Stimulated activated CD4-positive, alpha-beta T cell treated with anti-CD3 and anti-CD28 coated beads, Interleukin-1b, Interleukin-23, amount 100 ng/mL, for 4 hours (primary cell): ENCODE results near the gene CHST8.
"Not testable (repeated sequence)": the region's sequence is repeated elsewhere in the genome, so short reads cannot be mapped to it uniquely, and the experiment has no call there.

Experiments
- DNase-seq, 2 donors: peaks; one replicate each; pipeline ENCODE4 v3.0.0-alpha.2; 2020; ENCODE audit warnings: low read depth in 2 of 2

Gene CHST8

GRCh38 chr19:33641956-33642498, 20.3 kb downstream of the CHST8 start:
- no peak for DNase-seq

- DNase-seq = no peak
These were observed 22.6 kb downstream of the CHST8 start for GRCh38 chr19:33644284-33644836.

- no peak for DNase-seq
These were observed 24.6 kb downstream of the CHST8 start for GRCh38 chr19:33646306-33646705.

- no peak for DNase-seq
These were observed 25.4 kb downstream of the CHST8 start for GRCh38 chr19:33647146-33647545.

- no peak for DNase-seq
These were observed 28.0 kb downstream of the CHST8 start for GRCh38 chr19:33649627-33650305.

GRCh38 chr19:33653684-33654083, 31.9 kb downstream of the CHST8 start:
- DNase-seq = no peak

GRCh38 chr19:33654840-33655508, 33.2 kb downstream of the CHST8 start:
- DNase-seq = no peak

GRCh38 chr19:33659835-33660234, 38.1 kb downstream of the CHST8 start:
- no peak for DNase-seq

GRCh38 chr19:33660410-33661124, 38.8 kb downstream of the CHST8 start:
- DNase-seq = no peak

GRCh38 chr19:33661336-33661735, 39.6 kb downstream of the CHST8 start:
- no peak for DNase-seq

- DNase-seq = no peak
These were observed 40.8 kb downstream of the CHST8 start for GRCh38 chr19:33662391-33663092.

GRCh38 chr19:33663316-33663715, 41.6 kb downstream of the CHST8 start:
- DNase-seq = not testable (repeated sequence)

GRCh38 chr19:33664744-33665143, 43.0 kb downstream of the CHST8 start:
- no peak for DNase-seq

GRCh38 chr19:33665776-33666595, 44.2 kb downstream of the CHST8 start:
- DNase-seq = no peak

GRCh38 chr19:33667141-33667650, 45.4 kb downstream of the CHST8 start:
- no peak for DNase-seq

- DNase-seq = no peak
These were observed 46.1 kb downstream of the CHST8 start for GRCh38 chr19:33667881-33668280.

GRCh38 chr19:33668968-33669367, 47.2 kb downstream of the CHST8 start:
- no peak for DNase-seq

GRCh38 chr19:33669376-33669775, 47.6 kb downstream of the CHST8 start:
- no peak for DNase-seq

GRCh38 chr19:33670398-33670797, 48.6 kb downstream of the CHST8 start:
- DNase-seq = no peak

- DNase-seq = no peak
These were observed 49.5 kb downstream of the CHST8 start for GRCh38 chr19:33671211-33671610.
